Stimulated activated CD4-positive, alpha-beta T cell treated with anti-CD3 and anti-CD28 coated beads, Interleukin-4, amount 100 ng/mL, for 48 hours (primary cell): Measurements from ENCODE around the gene EIF3F.
A peak's percentile ranks its signal among the peaks of the same experiment; 100 is the strongest.

Experiments used
- DNase-seq, 2 donors: peaks; one replicate each; pipeline ENCODE4 v3.0.0-alpha.2; 2020; ENCODE audit warnings: low read depth in 2 of 2

EIF3F gene

GRCh38 chr11:8022876-8023275 lies 35.7 kb downstream of the EIF3F start:
- no peak for DNase-seq

GRCh38 chr11:8023831-8024555 lies 36.9 kb downstream of the EIF3F start:
- DNase-seq, result no peak

- no peak for DNase-seq
Observed at GRCh38 chr11:8025123-8025522, 38.0 kb downstream of the EIF3F start.

DNA sequence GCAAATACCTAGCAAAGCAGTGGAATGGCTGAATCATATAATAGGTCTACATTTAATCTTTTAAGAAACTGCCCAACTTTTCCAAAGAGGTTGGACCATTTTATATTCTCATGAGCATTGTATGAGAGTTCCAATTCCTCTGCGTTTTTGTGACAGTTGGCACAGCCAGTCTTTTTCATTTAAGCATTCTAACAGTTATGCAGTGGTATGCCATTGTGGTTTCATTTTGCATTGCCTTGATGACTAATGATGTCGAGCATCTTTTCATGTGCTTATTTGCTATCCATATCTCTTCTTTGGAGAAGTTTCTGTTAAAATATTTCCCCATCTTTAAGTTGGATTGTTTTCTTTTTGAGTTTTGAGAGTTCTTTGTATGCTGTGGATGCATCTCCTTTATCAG lies 38.7 kb downstream of the EIF3F start:
- no peak for DNase-seq

GRCh38 chr11:8026982-8027381 lies 39.8 kb downstream of the EIF3F start:
- DNase-seq, result no peak

- DNase-seq, result no peak
Observed at GRCh38 chr11:8028766-8029165, 41.6 kb downstream of the EIF3F start.

DNA sequence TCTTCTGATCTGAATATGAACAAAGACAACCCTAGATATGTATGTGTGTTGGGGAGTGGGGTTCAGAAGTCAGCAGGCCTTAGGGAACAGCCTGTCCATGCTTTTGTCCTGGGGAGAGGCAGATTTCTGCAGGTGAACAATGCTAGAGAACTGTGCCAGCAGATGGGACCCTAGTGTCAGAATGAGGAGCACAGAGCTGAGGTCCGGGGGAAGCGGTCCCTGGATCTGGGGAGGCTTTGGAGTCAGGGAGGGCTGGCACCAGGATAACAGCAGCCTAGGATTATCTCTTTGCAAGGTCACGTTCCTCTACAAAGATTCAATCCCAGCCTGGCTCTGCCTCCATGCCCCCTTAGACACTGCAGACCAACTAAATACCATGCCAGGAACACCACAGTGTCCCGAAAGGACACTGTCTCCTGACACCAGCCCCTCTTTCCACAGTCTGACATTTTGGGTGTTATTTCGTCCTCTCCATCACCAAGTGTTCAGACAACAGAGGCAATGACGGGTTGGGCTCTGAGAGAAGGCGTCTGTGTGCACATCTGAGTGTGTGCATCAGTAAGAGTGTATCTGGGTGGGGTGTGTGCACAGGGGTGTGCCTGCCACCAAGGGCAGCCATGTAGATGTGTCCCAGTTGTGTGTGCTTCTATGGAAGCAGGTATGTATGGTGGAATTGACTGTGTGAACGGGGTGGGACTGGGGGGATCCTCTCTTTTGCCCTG lies 43.5 kb downstream of the EIF3F start:
- DNase-seq, result no peak

- no peak for DNase-seq
Observed at GRCh38 chr11:8031248-8032115, 44.3 kb downstream of the EIF3F start.

GRCh38 chr11:8032122-8032521 lies 45.0 kb downstream of the EIF3F start:
- DNase-seq, result no peak

DNA sequence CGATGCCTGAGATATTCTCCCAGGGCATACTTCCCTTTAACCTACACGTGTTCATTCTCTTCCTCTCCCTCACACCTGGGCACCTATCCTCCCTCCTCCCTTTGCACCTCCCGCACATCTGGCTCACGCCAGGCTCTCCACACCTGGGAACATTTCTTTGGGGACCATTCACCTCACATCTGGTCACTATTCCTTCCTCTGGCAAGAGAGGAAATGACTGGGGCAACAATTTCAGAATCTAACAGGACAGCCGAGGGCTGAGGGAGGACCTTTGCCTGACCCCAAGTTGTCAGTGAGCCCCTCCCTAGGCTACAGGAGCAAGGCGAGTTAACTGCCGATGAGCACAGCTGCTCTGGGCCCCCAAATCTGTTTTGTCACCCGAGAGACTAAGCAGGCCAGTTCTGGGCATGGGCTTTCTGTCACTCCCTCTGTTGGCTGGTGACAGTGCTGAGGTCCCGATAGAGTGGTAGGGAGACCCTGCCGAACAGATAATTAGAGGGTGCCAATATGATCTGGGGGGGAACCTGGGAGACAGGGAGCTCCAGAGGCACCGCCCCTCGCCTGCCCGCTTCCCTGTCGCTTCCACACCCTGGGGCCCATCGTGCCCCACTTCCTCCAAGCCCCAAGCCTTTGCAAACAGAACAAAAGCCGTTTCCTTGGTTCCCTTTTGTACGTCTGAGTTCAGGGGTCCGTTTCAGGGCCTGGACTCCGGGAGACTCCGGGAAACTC lies 45.6 kb downstream of the EIF3F start:
- DNase-seq, result no peak

DNA sequence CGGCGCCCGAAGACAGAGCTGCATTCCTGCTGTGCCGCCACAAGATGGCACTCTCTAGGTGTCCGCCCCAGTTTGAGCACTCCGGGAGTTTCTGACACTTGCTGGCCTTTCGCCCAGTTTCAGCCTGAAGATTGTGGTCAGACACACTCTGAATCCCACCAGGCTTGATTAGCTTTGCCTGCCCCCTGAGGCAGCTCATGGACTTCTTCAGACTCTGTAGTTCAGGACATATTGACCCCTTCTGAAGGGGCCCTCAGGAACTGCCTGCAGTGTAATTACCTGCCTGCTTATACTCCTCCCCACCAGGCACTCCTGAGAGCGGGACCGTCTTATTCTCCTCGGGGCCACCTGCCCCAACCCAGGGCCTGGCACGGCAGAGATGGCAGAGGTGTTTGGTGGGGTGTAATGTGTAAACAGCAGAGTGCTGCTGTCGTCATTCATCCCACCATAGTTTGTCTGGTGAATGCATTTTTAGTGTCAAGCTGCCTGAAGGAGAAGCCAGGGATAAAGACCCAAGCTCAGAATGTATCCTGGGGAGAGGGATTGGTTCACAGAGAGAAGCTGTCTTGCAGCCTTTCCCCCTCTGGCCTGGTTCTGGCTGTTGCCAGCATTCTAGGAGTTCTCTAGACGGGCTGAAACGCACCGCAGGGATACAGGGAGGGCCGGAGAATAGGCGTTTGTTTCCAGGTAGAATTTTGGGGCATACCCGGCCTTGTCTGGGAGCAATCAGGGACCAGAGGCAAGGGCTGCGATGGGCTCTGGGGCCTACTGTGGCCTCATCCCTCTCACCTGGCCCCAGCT lies 46.4 kb downstream of the EIF3F start:
- DNase-seq, result peak; percentile 28 to 34

DNA sequence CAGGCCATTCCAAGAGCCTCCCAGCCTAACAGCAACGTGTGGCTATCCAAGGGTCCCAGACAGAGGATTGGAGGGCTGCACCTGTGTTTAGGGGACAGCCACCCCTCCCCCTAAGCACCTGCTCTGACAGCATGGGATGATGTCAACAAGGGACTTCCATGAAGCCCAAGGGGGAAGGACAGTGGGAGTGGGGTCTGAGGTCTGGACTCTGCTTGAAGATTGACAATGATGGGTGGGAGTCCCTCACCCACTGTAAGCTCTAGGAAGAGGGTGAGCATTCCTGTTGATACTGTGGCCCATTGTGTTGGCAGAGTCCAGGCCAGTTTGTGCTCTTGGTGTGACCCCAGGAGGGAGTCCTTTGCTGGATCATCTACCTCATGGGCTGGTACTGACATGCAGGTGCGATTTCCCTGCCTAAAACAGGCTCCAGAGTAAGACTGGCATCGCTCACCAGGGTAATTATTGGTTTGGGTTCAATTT lies 47.0 kb downstream of the EIF3F start:
- DNase-seq, result no peak

DNA sequence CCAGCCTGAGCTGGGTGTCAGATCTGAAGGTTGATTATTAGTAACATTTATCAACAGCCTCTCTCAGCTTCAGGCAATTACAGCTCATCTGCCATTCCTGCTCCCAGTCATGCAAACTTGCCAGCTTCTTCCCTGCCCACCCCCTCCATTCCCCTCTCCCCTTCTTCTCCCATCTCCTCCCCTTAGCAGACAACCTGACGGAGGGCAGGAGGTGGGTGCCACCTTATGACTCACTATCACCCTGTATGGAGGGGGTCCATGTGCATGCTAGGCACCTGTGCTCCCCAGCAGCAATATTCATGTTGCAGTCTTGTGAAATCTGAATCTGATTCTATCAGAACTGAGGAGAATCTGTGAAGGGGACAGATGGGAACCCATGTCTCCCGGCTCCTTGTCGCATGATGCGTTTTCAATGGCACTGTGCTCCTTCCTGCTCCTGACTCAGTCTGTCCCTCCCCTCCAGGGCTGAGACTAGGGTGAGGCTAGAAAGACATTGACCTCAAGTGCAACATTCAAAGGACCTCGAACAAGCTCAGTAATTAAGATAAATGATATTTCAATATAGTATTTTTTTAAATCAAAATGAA lies 47.6 kb downstream of the EIF3F start:
- DNase-seq, result no peak

DNA sequence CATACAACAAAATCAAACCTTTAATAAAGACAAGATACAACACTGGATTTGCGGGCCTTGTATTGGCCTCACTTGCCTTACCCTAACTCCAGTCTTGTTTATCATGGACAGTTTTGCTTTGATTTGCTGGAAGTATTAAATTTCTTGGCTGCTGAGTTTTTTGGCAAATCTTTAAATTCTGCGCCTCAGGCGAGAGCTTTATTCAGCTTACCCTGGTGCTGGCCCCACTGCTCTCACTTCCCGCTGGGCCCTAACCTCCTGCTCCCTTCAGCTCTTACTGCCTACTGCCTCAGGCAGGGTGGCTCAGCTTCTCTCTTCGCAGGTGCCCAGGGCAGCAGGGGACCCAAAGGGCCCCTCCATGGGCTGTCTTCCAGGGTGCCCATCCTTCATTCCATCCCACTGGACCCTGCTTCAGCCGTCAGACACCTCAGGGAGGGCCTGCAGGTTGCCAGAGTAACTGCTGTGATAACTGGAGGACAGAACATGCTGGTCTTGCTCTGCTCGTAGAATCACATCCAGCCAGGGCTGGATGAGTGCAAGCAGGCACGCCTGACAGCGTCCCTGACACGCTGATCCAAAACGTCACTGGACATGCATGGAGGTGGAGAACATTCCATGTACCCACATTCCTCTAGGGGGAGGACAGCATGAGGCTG lies 48.2 kb downstream of the EIF3F start:
- DNase-seq, result no peak

DNA sequence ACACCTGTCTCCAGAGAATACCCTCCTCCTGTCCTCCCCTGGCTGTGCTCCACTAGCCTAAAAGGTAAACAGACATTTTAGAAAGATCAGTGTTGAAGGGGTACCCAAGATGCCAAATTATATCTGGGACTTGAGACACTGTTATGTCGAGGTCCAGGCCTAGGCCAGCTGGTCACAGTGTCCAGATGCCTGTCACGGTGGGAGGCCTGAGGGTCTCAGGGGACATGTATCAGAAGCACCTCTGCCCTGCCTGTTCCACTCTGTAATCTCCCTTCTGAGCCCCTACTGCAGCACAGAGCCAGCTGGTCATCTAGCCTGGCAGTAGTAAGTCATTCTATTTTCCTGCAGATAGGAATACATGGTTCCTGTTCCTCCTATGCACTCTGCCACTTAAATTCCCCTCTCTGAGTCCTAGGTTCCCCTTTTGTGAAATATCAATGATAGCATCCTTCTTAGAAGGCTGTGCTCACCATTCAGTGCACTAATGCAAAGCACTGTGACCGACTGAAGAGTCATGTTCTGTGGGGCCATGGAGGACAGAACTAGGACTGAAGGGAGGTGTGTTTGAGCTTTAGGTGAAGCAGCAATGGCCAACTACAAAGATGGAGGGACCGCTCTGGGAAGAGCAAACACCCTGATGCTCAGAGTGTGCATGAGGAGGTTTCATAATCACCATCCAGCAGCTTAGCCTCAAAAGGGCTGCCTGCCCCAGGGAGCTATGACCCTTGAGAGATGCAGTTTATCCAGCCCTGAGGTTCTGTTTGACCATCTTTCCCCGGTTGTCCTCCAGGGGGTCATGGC lies 49.1 kb downstream of the EIF3F start:
- no peak for DNase-seq

GRCh38 chr11:8036986-8037385 lies 49.8 kb downstream of the EIF3F start:
- no peak for DNase-seq

GRCh38 chr11:8038393-8038792 lies 51.3 kb downstream of the EIF3F start:
- no peak for DNase-seq

- DNase-seq, result no peak
Observed at GRCh38 chr11:8038811-8039529, 51.8 kb downstream of the EIF3F start.
